Parathyroid adenoma (tissue), 2 donors: ENCODE data around the gene ASIC2.

Experiments used
- H2AFZ ChIP-seq: fragments of 300-600 bp; sonication (generic); one replicate; pipeline ENCODE4 v1.7.0; 2017; ENCODE audit warnings: antibody characterized with exemption, mild to moderate bottlenecking
- H3K27ac ChIP-seq: fragments of 300-600 bp; sonication (generic); one replicate; pipeline ENCODE4 v1.7.0; 2017
- H3K27me3 ChIP-seq: fragments of 300-600 bp; sonication (generic); one replicate; pipeline ENCODE4 v1.7.0; 2017; ENCODE audit warnings: low read length; ENCODE audit not compliant: control insufficient read depth, insufficient read depth
- H3K36me3 ChIP-seq: fragments of 300-600 bp; sonication (generic); one replicate; pipeline ENCODE4 v1.7.0; 2017; ENCODE audit warnings: low read length; ENCODE audit not compliant: control insufficient read depth, insufficient read depth
- H3K4me1 ChIP-seq: fragments of 300-600 bp; sonication (generic); one replicate; pipeline ENCODE4 v1.7.0; 2017; ENCODE audit warnings: control low read depth
- H3K4me2 ChIP-seq: fragments of 300-600 bp; sonication (generic); one replicate; pipeline ENCODE4 v1.7.0; 2017; ENCODE audit warnings: low read length
- H3K4me3 ChIP-seq: fragments of 300-600 bp; sonication (generic); one replicate; pipeline ENCODE4 v1.7.0; 2017; ENCODE audit warnings: low read depth, low read length
- H3K79me2 ChIP-seq: fragments of 300-600 bp; sonication (generic); one replicate; pipeline ENCODE4 v1.7.0; 2017; ENCODE audit warnings: control low read depth
- H3K9ac ChIP-seq: fragments of 300-600 bp; sonication (generic); one replicate; pipeline ENCODE4 v1.7.0; 2017; ENCODE audit warnings: mild to moderate bottlenecking
- H3K9me3 ChIP-seq: fragments of 300-600 bp; sonication (generic); one replicate; pipeline ENCODE4 v1.7.0; 2017; ENCODE audit warnings: low read length; ENCODE audit not compliant: control insufficient read depth
- TF ChIP-seq, protein P1 (sequence below): fragments of 300-600 bp; sonication (generic); IDR thresholded peaks from one replicate; pipeline ENCODE4 v1.7.0; 2017; ENCODE audit warnings: antibody characterized with exemption, mild to moderate bottlenecking
- donor health status: primary hyperparathyroidism.

The ASIC2 gene

DNA sequence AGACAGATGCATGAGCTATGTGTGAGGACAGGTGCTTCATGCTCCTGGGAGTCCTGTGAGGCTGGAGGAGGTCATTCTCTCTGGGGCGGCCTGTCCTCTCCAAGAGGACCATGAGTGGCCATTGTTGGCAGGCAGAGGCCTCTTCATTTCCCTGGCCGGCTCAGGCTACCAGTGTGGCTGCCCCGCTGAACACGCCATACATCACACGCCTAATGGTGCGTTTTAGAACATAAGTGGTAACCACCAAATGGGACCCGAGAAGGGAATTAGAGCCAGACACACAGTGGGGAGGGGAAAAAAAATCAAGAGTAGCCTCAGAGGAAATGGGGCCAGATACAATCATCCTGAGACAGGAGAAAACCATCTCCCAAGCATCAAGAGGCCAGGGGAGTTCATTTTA is 161.5 kb downstream of the ASIC2 start:
- no peak overlapping the region for H3K27ac ChIP-seq
- H2AFZ ChIP-seq, result no peak overlapping the region
- H3K79me2 ChIP-seq, result no peaks in the 10 kb centered on the region
- no peaks in the 10 kb centered on the region for H3K36me3 ChIP-seq
- no peaks in the 10 kb centered on the region for H3K9me3 ChIP-seq
- H3K27me3 ChIP-seq, result no peaks in the 10 kb centered on the region
- TF ChIP-seq, protein P1, sequence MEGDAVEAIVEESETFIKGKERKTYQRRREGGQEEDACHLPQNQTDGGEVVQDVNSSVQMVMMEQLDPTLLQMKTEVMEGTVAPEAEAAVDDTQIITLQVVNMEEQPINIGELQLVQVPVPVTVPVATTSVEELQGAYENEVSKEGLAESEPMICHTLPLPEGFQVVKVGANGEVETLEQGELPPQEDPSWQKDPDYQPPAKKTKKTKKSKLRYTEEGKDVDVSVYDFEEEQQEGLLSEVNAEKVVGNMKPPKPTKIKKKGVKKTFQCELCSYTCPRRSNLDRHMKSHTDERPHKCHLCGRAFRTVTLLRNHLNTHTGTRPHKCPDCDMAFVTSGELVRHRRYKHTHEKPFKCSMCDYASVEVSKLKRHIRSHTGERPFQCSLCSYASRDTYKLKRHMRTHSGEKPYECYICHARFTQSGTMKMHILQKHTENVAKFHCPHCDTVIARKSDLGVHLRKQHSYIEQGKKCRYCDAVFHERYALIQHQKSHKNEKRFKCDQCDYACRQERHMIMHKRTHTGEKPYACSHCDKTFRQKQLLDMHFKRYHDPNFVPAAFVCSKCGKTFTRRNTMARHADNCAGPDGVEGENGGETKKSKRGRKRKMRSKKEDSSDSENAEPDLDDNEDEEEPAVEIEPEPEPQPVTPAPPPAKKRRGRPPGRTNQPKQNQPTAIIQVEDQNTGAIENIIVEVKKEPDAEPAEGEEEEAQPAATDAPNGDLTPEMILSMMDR, result no peak
- H3K4me1 ChIP-seq, result no peaks in the 10 kb centered on the region
- H3K4me2 ChIP-seq, result no peak overlapping the region
- H3K9ac ChIP-seq, result no peak overlapping the region
- H3K4me3 ChIP-seq, result no peak overlapping the region

- no peaks in the 10 kb centered on the region for H3K4me1 ChIP-seq
- no peaks in the 10 kb centered on the region for H3K27me3 ChIP-seq
- H3K36me3 ChIP-seq, result no peaks in the 10 kb centered on the region
- TF ChIP-seq, protein P1, result no peak
- no peak overlapping the region for H3K4me3 ChIP-seq
- H3K79me2 ChIP-seq, result no peaks in the 10 kb centered on the region
- H3K9ac ChIP-seq, result no peak overlapping the region
- no peaks in the 10 kb centered on the region for H3K9me3 ChIP-seq
- no peak overlapping the region for H3K27ac ChIP-seq
- no peak overlapping the region for H3K4me2 ChIP-seq
- H2AFZ ChIP-seq, result no peak overlapping the region
Observed at GRCh38 chr17:33127706-33128105, 165.4 kb downstream of the ASIC2 start.

DNA sequence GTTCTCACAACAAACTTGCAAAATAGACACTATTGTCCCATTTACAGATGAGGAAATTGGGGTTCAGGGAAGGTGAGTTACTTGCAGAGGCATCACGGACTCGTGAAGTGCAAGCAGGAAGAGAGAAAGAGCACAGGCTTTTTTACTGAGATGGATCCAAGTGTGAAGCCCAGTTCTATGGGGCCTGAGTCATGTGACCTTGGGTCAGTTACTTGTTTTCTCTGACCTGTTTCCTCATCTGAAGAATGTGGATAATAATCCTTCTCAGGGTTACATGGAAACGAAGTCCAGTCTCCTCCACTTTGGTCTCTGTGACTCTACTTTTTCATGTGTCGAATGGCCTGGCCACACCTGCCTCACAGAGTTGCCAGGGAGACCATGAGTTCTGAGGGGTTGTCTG is 167.0 kb downstream of the ASIC2 start:
- H3K9ac ChIP-seq, result no peak overlapping the region
- no peaks in the 10 kb centered on the region for H3K9me3 ChIP-seq
- no peak overlapping the region for H3K27ac ChIP-seq
- H3K4me1 ChIP-seq, result no peaks in the 10 kb centered on the region
- no peak overlapping the region for H3K4me2 ChIP-seq
- no peaks in the 10 kb centered on the region for H3K36me3 ChIP-seq
- H3K27me3 ChIP-seq, result no peaks in the 10 kb centered on the region
- H3K79me2 ChIP-seq, result no peaks in the 10 kb centered on the region
- H3K4me3 ChIP-seq, result no peak overlapping the region
- no peak overlapping the region for H2AFZ ChIP-seq
- TF ChIP-seq, protein P1, result no peak

DNA sequence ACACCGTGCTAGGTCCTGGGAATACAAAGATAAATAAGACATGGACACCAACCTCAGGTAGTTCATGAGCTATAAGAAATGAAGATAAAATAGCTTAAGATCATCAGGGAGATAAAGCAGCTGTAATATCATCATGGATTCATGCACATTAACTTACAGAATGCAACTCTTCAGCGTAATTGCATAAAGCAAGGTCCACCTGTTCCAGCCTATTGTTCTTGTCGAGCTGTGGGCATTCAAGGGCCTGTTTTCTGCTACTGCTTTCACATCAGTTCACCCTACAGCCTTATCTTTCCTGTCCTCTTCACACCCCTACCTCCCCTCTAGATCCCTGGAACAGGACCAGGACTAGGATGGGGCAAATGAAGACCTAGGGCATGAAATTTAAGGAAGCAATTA is 167.5 kb downstream of the ASIC2 start:
- Histone ChIP-seq H3K27ac (no peak overlapping the region), H3K4me3 (no peak overlapping the region), H3K4me2 (no peak overlapping the region), H3K4me1 (no peaks in the 10 kb centered on the region), H3K79me2 (no peaks in the 10 kb centered on the region), H3K9ac (no peak overlapping the region), H3K36me3 (no peaks in the 10 kb centered on the region), H3K9me3 (no peaks in the 10 kb centered on the region), H3K27me3 (no peaks in the 10 kb centered on the region), H2AFZ (no peak overlapping the region)
- TF ChIP-seq, protein P1, result no peak

GRCh38 chr17:33124871-33125551 is 168.1 kb downstream of the ASIC2 start:
- no peak overlapping the region for H3K27ac ChIP-seq
- TF ChIP-seq, protein P1, result no peak
- H3K36me3 ChIP-seq, result no peaks in the 10 kb centered on the region
- H3K27me3 ChIP-seq, result no peaks in the 10 kb centered on the region
- H3K79me2 ChIP-seq, result no peaks in the 10 kb centered on the region
- H3K9me3 ChIP-seq, result no peaks in the 10 kb centered on the region
- H3K9ac ChIP-seq, result no peak overlapping the region
- H3K4me2 ChIP-seq, result no peak overlapping the region
- no peak overlapping the region for H3K4me3 ChIP-seq
- H2AFZ ChIP-seq, result no peak overlapping the region
- no peaks in the 10 kb centered on the region for H3K4me1 ChIP-seq
